HG03103 (cell line): ENCODE data around the gene AOPEP.

ENCODE experiments used
- ATAC-seq: cut with Tn5 transposase; IDR thresholded peaks from one replicate; pipeline ENCODE4 v1.9.1; 2021; ENCODE audit warnings: low read depth; ENCODE audit not compliant: unreplicated experiment

Gene AOPEP

DNA sequence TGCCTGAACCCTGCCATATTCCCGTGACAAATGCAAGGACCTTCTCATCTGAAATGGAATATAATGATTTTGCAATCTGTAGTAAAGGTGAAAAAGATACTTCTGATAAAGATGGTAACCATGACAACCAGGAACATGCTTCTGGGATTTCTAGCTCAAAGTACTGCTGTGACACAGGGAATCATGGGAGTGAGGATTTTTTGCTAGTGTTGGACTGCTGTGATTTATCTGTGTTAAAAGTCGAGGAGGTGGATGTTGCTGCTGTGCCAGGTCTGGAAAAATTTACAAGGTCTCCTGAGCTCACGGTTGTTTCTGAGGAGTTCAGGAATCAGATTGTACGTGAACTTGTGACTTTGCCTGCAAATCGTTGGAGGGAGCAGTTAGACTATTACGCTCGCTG lies 33.5 kb downstream of the AOPEP start:
- ATAC-seq, result no peak

DNA sequence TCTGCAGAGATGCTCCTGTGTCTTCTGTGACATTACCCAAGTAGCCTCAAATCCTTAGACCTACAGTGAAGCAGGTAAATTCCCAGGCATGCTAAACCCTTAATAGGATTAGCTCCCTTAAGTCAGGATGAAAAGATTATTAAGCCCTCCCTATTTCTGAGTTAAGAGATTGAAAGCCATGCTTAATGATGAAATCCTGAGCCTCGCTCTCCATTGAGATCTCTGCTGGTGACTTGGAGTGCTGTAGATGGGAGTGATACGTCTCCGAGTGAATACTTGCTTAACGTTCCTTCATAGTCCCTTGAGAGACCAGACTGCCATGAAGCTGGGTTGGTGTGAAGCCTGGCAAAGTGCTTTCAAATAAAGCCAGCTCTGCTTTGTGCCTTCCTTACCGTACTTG lies 34.2 kb downstream of the AOPEP start:
- ATAC-seq, result no peak

DNA sequence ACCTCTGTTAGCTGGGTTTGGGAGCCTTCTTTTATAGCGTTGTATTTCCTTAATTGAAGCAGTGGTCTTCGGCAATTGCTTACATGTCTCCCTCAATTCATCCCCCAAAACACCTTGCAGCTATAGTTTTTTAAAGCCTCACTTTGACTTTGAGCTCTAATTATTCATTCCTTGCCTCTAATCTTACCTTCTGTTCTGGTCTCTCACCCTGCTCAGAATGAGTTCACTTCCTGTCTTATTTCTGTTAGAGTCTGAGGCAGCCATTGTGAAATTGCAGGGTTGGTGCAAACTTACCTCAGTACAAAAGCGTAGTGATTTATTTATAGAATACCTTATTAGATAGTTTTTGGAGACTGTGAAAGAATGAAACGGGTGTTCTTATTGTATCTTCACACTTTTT lies 35.0 kb downstream of the AOPEP start:
- ATAC-seq, result no peak

DNA sequence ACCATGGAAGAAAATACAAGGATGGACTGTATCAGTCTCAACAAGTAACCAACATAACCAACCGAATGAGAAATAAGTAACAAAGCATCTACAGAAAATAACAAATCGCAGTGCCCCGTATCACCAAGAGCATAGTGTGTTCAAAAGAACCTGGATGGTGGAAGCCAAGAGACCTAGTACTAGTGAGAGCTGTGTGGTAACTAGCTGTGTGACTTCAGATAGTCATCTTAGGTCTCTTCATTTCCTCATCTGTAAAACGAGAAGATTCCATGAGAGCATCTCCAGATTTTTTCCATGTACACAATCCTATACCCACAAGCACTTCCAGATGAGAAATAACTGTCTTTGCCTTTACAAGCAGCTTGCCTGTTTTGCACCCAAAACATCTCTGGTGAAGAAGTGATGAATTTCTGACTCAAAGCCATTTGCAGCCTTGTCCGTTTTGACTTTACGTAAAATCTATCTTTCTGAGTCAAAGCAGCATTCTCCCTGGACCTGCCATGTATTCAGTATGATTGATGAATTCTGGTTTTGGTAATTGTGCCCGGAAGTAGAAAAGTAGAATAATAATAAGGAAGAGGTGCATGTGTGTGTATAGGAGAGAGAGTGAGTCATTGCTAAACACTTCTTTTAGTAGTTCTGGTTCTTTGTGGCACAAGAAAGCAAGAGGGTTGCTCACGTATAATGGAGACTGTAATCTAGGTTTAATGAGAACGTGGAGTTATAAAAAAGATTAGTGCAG lies 41.0 kb downstream of the AOPEP start:
- ATAC-seq, result no peak

DNA sequence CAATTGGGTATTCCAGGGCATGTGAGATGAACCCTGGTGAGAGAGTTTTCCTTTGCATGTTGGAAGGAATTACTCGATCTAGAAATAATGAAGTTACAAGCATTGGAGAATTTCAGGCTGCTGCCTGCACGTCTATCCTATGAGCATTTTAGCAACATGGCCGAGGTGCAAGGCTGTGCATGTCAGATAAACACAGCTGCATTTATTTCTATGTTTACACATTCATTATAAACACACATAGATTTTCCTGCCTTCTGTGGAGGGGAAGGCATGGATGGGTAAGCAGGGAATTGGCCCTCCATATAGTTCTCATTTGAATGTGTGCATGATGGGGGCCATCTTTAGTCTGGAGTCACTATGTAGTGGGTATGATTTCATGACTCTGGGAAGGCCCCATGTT lies 42.3 kb downstream of the AOPEP start:
- no peak for ATAC-seq

DNA sequence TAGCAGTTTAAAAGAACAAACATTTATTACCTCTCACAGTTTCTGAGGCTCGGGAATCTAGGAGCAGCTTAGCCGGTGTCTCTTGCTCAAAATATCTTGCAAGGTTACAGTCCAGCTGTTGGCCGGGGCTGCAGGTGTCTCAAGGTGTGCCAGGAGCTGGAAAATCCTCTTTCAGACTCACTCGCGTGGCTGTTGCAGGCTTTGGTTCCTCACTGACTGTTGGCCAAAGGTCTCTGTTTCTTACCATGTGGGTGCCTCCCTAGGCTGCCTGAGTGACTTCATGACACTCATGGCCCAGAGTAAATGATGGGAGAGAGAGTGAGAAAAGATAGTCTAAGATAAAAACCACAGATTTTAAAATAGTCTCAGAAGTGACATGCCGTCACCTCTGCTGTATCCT lies 43.8 kb downstream of the AOPEP start:
- no peak for ATAC-seq

DNA sequence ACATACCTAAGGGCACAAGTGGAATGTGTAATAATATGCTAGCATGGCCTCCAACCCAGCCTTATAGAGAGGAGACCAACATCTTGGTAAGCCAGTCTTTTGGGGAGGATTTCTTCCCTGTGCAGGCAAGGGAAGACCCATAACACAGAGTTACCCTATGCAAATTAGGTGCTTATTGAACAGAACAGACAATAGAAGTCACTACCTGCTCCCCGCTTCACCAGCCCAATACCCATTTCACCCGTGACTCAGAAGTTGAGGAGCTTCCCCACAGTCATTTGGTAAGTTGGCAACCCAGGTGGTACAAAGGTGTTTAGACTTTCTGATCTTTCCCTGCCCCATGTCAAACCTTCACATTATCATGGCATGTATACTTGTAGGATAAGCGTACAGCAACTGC lies 44.6 kb downstream of the AOPEP start:
- ATAC-seq, result no peak

DNA sequence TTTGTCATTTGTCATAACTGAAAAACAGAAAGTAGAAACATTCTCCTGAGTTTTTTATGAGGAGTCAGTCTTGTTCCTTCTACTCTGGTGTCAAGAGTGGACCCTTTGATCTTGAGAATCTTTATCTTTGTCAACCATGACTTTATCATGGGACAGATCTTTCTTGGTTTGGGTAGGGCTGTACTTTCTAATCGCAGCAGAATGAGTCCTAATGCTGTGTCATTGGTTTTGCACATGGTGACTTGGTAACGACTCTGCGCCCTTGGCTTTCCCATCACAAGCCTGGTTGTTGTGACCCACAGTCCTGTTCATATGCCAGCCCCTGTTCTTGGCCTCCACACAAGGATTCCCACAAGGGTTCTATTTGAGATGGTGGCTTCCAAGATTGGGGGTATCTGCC lies 45.6 kb downstream of the AOPEP start:
- ATAC-seq, result no peak

DNA sequence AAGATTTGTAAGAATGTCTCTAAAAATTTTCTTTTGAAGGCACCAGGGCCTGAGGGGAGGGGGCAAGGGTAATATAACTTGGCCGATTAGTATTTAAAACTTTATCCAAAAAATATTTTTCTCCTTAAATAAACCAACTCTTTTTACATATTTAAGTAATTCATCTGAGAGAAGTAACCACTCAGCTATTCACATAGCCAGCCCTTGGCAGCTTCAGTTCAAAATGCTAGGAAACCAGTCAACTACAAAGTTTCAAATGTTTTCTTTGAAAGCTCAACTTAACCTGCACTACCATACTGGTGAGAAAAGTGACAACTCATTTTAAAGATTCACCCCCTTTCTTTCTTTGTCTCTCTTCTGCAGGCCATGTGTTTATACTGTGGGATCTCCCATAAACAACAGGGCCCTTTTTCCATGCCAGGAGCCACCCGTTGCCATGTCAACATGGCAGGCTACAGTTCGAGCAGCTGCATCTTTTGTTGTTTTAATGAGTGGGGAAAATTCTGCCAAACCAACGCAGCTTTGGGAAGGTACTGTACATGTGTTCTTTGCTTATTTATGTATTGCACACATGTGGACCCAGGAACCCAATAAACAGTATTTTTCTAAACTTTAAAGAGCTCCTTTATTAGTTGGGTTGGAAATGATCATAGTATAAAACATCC lies 46.3 kb downstream of the AOPEP start:
- no peak for ATAC-seq

DNA sequence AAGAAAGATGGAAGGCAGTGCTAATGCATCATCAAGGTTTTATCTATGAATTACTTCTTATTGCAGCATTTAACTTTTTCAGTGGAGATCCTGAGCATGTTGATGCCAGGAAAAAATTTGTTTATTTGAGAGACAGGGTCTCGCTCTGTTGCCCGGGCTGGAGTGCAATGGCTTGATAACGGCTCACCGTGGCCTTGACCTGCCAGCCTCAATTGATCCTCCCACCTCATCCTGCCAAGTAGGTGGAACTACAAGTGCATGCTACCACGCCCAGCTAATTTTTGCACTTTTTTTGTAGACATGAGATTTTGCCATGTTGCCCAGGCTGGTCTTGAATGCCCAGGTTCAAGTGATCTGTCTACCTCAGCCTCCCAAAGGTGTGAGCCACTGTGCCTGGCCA lies 47.2 kb downstream of the AOPEP start:
- ATAC-seq, result no peak

DNA sequence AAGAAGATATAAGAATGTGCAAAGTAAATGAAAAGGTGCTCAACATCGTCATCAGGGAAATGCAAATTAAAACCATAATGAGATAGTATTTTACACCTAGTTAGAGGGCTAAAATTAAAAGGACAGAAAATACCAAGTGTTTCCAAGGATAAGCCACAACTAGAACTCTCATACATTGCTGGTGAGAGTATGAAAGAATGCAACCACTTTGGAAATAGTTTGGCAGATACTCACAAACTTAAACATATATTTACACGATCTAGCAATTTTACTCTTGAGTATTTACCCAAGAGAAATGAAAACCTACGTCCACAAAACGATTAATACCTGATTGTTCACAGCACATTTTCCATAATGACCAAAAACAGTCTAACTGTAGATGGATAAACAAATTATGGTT lies 51.5 kb downstream of the AOPEP start:
- no peak for ATAC-seq

DNA sequence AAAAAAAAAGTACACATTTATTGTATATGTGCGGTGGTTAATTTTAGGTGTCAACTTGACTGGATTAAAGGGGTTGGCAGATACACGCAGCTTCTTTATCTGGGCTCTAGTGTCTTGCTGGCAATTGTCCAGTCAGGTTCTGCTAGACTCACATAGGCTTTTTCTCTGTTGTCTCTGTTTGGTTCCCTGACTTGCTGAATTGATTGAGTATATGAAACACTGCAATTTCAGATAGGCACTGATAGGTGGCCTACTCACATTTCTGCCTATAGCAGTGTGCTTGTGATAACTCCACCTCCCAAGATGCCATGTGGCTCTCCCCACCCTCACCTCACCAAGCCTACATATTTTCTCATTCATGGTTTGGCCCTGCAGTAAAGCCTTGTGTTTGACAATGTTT lies 52.5 kb downstream of the AOPEP start:
- no peak for ATAC-seq

DNA sequence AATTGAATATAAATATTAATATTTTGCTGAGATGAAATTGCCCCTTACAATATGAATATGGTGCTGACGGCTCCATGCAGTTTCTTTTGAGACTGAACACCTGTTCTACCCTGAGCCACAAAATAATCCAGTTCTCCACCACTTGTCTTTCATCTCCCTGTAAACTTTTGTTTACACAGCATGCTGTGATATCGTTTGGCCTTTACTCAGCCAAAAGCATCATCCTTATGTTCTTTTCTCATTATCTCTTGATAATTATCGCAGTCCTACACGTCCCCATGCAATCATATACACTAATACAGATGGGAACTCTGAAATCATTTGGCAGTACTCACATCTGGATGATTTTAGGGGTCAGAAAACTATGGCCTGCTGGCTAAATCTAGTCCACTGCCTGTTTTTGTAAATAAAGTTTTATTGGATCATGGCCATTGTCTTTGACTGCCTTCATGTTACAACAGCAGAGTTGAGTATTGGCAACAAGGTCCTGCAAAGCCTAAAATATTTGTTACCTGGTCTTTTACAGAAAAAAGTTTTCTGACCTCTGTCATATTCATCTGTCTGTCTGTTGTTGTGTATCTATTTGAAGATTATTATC lies 53.3 kb downstream of the AOPEP start:
- ATAC-seq, result no peak

DNA sequence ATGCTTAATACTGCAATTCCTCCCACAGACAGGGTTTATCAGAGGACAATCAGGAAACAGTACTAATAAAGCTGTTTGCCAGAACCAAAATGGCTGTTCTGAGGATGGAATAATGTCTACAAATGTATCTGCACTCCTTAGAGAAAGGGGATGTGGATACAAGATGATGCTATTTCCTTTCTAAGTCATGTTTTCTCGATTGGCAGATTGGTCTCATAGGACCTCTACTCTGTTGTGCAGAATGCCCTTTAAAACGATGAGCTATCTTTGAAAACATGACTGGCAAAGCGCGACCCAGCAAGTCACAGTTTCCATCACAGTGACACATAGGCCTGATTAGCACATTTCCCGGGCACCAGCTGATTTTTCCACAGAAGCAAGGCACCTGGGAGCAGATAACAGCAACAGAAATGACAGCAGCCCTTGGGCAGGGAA lies 54.0 kb downstream of the AOPEP start:
- ATAC-seq, result no peak

DNA sequence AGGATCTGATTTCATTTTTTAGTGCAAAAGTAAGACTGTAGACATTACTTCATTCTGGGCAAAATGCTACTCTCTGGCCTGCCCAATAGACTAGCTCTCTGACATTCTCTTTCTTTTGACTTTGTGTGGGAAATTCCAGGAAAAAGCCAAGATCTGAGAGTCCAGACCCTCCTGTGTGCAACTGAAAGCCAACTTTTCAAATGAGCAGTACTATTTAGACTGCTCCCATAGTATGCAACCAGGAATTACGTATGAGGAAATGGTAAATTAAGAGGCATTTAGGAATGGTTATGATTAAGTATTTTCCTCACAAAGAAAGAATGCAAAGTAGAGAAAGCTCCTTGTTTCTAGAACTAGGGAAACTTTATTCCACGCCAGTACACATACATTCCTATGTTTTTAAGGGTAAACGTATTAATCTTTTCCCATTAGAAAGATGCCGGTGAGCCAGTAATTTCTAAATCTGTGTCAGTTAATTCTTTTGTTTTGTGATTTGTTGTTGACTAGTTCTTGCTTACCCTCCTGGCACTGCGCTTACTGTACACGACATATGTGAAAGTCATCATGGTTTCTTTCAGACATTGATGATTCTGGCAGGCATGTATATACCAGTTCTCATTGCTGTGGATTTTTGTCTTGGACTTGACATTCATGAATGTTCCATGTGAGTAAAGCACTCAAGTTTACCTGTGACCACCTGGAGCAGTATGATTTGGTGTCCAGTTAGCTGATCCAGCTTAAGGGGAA lies 56.0 kb downstream of the AOPEP start:
- no peak for ATAC-seq

DNA sequence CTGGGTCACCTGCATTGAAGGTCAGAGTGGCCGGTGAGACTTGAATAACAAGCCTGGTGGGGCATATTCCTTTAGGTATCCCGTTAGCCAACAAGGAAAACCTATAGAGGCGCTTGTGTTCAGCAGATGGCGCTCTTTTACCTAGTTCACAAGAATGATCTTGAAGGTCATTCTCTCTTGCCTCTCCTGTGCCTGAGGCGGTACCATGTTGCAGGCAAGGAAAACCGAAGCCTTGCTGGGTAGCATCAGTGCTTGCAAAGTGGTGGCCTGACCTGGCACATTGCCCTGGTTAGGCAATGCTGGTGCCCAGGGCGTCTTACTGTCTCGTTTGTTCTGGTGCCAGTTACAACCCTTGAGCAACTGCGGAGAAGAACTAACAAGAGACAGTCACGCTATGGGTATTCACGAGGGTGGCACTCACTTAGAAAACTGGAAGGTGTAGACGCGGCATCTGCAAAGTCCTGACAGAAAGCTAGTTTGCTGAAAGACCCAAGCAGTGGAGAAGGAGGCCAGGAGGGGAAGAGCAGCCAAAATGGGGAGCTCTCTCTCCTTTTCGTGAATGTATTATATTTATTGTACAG lies 56.7 kb downstream of the AOPEP start:
- ATAC-seq, result no peak

DNA sequence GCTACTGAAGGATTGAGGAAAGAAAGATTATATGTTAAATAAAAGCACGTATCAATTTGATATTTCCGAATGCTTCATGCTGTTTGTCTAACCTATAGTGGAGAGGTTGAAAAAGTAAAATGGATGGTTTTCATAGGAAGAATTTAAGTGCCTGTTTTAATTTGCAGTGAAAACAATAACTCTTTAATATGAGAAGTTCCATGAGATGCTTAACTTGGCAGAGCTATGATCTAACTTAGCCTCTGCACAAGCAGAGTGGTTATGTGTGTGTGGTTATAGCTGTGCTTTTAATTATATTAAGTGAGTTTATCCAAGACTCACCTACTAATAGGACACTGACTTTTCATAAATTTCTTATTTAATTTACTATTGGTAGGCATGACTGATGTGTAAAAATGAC lies 57.4 kb downstream of the AOPEP start:
- ATAC-seq, result no peak

DNA sequence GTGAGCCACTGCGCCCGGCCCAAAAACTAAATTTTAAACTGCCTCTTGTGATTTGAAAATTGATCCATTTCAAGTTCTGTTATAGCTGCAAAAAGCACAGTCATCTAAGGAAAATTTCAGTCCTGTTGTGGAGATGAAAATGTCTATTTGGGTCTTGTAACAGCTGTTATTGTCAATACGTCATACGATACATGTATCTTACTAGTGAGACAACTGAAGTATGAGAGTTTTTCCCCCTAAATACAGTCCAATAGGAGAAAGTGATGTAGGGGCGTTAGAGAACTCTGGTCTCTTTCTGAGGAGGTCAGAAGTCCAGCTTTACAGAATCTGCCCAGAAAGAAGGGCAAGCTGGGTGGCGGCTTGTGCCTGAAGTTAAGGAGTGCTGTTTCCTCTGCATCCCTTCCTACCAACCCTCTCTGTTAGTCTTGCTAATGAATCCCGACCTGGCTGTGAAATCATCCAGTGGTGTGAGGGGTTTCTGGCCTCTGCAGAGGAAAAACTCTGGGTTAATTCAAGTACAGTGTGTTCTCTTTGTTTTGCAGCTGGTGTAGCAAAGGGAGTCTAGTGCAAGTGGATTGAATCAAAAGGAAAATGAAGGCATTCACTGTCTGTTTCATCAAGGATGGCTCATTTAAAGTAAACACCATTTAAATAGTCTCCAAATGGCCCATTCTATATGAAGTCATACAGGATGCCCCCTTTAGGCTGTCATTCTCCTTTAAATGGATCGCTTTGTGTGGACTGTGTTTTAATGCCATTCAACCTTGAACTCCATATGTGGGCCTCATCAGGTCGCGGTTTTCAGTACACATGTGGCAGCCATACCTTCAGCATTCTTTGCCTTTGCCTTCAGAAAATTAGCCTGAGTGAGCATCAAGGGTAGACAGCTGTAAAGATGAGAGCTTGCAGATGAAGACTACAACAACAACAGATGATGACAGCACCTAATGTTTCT lies 59.0 kb downstream of the AOPEP start:
- ATAC-seq, result no peak

DNA sequence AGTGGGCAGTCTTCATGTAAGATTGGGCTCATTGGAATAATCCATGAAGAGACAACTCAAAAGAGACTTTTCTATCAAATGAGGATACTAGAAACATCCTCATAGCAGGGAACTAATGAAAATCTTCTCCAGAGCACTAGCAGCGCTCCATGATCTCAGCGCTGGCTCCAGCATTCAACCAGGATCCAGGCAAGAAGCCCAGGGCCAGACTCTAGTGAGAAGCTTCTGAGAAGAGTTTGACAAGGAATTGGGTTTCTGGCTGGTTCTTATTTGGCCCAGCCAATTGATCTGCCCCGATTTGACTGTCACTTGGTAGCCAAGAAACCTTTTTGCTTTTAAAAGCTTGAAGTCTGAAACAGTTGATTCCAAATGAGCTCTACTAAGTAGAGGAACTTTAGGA lies 60.1 kb downstream of the AOPEP start:
- no peak for ATAC-seq

DNA sequence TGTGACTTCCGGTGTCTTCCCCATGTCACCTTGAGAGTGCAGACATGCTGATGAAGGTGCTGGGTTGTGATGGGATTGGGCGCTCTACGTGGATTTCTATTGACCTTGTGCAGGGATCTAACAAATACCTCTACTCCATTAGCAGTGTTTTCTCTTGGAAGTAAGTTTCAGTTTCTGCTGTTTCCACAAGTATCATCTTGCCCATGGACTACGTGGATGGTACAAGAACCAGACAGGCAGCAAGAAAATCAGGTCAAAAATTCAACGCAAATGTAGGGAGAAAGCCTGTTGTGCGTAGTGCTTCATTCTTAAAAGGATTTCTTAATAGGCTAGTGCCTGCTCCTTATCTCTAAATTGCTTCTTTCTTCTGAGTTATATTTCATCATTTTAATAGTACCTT lies 60.8 kb downstream of the AOPEP start:
- no peak for ATAC-seq
